ENCODE results near the gene OCRL. TPM values are rescaled to one million over a fixed set of nuclear protein-coding genes. Genes with fewer than 3 reads are reported as not detected.

The OCRL gene
- total RNA-seq, 1 donor from 2014 or later, result 7.5 TPM

GRCh38 chrX:129641469-129641868, 101.4 kb downstream of the OCRL start:
- TF ChIP-seq, protein P1, sequence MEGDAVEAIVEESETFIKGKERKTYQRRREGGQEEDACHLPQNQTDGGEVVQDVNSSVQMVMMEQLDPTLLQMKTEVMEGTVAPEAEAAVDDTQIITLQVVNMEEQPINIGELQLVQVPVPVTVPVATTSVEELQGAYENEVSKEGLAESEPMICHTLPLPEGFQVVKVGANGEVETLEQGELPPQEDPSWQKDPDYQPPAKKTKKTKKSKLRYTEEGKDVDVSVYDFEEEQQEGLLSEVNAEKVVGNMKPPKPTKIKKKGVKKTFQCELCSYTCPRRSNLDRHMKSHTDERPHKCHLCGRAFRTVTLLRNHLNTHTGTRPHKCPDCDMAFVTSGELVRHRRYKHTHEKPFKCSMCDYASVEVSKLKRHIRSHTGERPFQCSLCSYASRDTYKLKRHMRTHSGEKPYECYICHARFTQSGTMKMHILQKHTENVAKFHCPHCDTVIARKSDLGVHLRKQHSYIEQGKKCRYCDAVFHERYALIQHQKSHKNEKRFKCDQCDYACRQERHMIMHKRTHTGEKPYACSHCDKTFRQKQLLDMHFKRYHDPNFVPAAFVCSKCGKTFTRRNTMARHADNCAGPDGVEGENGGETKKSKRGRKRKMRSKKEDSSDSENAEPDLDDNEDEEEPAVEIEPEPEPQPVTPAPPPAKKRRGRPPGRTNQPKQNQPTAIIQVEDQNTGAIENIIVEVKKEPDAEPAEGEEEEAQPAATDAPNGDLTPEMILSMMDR (IDR thresholded peaks at IDR 0.05), result no peak
- Mint-ChIP-seq H3K4me3 (no peak overlapping the region), H3K27ac (no peak overlapping the region), H3K4me1 (no peaks in the 10 kb centered on the region), H3K36me3 (ENCODE audit: low read depth) (no peaks in the 10 kb centered on the region), H3K9me3 (no peaks in the 10 kb centered on the region), H3K27me3 (no peaks in the 10 kb centered on the region)
- intact Hi-C loops (cut with micrococcal nuclease), result no loop called here
- ATAC-seq (ENCODE audit: low read depth) (no peak), DNase-seq (no peak)
- ChIA-PET CTCF (interaction anchor here (1.2 kb wide), 1 partner anchor 183 kb away, joined by 4 read pairs; no protein-coding TSS in a partner anchor), POLR2A (no interaction called here)

- Mint-ChIP-seq H3K36me3 (ENCODE audit: low read depth) (no peaks in the 10 kb centered on the region), H3K9me3 (no peaks in the 10 kb centered on the region), H3K4me3 (no peak overlapping the region), H3K27ac (no peak overlapping the region), H3K27me3 (no peaks in the 10 kb centered on the region), H3K4me1 (no peaks in the 10 kb centered on the region)
- TF ChIP-seq, protein P1 (IDR thresholded peaks at IDR 0.05), result no peak
- ATAC-seq (ENCODE audit: low read depth), result no peak
- no peak for DNase-seq
- ChIA-PET CTCF (interaction anchor here (1.2 kb wide), 1 partner anchor 182 kb away, joined by 4 read pairs; no protein-coding TSS in a partner anchor), POLR2A (no interaction called here)
- intact Hi-C loops (cut with micrococcal nuclease), result no loop called here
These were observed 101.9 kb downstream of the OCRL start for GRCh38 chrX:129641941-129642340.

Other genes with a start within 250 kb of the OCRL start
- 0.73 and 1.1 TPM in 2 replicates for gene SMARCA1, start 16.8 kb upstream of the OCRL start, total RNA-seq
- gene APLN, start 114.7 kb downstream of the OCRL start, total RNA-seq, result not detected in 2 replicates
- 0.07 TPM in 2 replicates for gene XPNPEP2, start 198.7 kb downstream of the OCRL start, total RNA-seq
- 209 TPM in 2 replicates for gene SASH3, start 239.7 kb downstream of the OCRL start, total RNA-seq

Measured in activated B cell treated with CpG ODN at 0.5 μM for 24 hours (primary cell).